NCI-H510A (cell line): ENCODE measurements around the gene ISCA2.
A peak's percentile ranks its signal among the peaks of the same experiment; 100 is the strongest.
"Not testable (repeated sequence)": the region's sequence is repeated elsewhere in the genome, so short reads cannot be mapped to it uniquely, and the experiment has no call there.

Experiments
- DNase-seq: peaks from one replicate; lab custom pipeline; 2025; lab: John Stamatoyannopoulos, UW

The ISCA2 gene, protein sequence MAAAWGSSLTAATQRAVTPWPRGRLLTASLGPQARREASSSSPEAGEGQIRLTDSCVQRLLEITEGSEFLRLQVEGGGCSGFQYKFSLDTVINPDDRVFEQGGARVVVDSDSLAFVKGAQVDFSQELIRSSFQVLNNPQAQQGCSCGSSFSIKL

DNA sequence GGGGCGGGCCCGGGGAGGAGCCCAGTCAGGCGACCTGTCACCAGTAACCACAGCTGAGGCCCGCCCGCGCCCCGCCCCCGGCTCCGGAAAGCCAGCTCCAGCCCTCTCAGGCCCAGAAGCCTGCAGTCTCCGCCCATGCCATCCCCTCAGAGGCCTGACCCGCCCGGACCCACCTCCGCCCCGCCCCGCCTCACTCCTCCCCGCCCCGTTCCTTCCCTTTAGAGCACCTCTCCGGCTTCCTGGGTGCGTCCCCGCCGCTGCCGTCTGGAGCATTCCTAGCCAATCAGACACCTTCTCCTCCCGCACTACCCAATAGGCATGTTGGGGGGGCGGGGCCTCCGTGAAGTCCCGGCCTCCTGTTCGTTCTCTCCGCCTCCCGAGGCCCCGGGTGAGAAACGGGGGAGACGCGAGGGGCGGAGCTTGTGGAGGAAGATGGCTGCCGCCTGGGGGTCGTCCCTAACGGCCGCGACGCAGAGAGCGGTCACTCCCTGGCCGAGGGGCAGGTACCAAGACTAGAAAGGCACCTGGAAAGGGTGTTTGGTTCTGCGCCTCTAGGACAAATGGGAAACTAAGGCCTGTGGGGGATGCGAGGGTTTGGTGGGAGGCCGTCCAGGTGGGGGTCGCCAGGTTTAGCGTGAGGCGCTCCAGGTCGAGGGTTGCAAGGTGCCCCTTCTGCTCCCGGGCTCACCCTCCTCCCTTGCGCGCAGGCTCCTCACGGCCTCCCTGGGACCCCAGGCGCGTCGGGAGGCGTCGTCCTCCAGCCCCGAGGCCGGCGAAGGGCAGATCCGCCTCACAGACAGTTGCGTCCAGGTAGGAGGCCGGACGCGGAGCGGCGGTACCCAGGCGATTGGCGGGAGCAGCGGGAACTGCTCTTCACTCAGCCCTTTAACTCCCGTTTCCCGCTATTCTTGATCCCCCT is at the start of gene ISCA2:
ISCA2 (plus strand) TSS at position 423 of the 919 bp plus-strand sequence; CDS start at position 433, 10 bp downstream.
- peak; percentile 100 for DNase-seq

DNA sequence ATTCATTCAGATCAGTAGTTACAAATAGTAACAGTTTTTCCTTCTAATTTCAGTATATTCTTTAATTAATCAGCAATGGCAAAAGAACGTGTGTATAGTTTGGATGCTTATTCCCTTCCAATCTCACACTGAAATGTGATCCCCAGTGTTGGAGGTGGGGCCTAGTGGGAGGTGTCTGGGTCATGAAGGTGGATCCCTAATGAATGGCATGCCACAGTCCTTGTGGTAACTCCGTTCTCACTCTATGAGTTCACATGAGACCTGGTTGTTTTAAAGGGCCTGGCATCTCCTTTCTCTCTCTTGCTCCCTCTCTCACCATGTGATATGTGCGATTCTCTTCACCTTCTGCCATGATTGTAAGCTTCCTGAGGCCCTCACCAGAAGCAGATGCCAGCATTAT is 48.7 kb upstream of the ISCA2 start:
- DNase-seq, result no peak

DNA sequence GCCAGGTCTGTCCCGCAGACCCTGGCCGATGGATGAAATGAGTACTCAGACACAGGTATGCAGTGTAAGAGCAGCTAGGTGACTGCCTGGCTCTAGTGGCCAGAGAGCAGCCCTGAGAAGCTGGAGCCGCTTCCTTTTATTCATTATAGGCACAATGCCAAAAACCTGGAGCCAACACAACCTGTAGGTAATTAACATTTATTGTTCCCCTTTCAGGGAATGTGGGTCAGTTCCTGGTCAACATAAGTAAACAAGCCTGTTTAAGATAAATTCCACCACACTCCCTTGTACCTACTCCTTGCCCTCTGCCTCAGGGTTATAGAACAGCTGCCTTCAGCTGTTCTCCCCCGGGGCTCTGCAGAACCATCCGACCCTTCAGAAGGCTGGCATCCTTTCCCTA is 39.2 kb upstream of the ISCA2 start:
- not testable (repeated sequence) for DNase-seq

DNA sequence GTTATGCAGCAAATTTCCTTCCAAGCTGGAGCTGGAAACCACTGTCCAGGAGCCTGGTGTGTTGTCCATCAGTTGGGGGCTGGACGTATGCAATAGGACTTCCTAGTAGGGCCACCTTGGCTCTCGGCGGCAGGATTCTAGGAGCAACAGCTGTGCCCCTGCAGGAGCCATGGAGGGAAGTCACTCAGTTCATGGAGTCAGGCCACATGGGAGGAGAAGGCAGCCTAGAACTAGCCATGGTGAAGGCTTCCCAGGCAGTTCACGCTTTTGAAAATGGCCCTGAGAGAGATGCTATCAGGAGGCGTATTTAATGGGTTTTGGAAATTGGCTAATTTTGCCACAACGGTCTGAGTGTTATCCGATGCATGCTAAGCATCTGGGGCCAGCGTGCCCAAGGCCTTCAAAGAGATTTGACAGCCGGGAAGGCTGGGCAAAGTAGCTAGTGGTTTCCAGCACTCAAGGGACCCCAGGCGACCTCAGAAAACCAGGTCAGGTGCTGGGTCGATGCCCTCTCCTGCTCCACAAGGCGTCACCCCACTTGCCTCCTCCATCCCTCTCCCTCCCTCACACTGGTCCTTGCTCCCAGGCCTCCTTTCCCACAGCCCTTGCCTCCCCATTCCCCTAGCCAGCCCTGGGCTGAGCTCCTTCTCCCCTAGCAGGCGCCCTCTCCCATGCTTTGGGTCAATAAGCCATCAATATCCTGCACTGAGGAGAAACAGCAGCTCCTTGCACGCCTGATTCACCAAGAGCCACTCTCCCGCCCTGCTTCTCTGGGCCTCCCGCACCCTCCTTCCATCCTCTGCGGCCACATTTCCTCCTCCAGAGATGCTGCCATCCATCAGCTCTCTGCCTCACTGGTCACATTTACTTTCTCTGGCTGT is 36.6 kb upstream of the ISCA2 start:
- no peak for DNase-seq

DNA sequence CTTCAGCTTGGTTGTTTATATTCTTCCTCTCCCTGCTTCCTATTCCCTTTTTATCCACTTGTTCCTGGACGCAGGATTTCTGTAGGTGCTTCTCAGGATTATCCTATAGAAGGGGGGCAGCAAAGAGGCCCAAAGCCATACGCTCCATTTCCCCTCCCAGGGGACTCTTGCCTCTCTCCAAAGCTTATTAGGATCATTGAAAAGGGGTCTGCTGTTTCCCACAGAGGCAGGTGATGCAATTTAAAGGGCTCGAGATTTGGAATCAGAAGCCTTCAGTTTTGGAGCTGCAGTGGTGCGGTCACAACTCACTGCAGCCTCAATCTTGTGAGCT is 36.0 kb upstream of the ISCA2 start:
- no peak for DNase-seq

DNA sequence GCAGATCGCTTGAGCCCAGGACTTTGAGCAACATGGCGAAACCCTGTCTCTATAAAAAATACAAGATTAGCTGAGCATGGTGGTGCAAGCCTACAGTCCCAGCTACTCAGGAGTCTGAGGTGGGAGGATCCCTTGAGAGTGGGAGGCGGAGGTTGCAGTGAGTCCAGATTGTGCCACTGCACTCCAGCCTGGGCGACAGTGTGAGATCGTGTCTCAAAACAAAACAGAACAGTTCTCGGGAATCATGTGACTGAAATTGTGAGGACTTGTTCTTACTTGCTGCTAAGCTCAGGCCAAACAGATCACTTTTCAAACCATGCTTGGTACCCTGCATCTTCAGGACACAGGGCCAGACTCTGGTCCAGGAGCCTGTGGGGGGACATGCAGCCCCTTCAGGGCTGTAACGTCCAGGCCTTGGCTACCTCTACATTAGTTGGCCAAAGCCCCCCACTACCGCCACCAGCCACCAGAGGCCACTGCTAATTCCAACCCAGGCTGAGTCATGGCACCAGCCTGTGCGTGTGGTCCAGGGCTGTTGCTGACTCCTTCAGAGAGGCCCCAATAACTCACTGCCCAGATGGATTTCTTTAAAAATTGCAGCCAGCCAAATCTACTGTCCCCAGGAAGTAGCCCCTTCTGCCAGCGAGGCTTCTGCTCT is 34.1 kb upstream of the ISCA2 start:
- no peak for DNase-seq

DNA sequence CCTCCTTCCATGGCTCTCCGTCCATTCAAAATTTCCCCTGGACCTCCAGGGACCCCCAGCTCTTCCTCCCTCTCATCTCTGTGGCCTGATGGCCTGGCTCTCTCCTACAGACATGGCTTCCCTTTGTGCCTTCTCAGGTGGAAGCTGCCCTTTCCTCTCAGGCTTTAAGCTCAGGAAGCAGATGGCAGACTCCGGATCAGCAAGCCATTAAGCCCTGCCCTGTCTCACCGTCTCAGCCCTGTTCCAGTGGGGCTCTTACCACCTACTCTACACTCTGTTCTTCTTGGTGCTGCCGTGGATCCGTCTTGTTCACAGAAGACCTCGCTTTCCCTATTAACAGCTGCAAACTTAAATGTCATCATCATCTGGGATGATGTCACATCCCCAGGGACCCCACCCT is 33.6 kb upstream of the ISCA2 start:
- no peak for DNase-seq

DNA sequence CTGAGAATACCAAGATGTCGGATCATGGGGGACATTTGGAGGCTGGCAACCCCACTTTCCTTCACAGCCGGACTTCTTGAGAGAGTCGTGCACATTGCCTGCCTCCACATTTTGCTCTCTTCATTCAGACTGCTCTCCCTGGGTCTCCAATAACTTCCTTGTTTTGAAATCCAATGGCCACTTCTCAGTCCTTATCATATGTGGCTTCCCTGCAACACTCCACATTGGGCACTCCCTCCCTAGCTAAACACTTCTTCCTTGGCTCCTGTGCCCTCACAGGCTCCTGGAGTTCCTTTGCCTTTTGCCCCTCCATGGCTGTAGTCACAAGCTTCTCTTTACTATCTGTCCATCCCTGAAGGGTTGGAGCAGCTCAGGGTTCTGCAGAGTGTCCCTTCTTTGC is 30.6 kb upstream of the ISCA2 start:
- no peak for DNase-seq

DNA sequence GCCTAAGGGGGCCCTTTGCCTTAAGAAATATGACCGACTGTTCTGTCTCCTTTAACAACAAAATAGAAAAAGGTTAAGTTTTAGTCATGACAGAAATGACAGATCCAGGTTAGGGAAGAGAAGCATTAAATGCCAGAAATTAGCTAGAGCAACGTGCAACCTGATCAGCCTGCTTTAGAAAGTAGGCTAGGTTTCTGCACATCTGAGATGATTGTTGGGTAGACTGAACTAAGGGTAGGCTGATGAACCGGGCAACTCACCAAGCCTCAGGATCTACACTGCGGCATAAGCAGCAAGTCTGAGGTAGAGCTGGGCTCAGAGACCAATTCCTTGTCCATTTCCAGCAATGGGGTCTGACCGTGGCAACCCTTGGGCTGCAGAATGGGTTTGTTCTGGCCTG is 29.9 kb upstream of the ISCA2 start:
- DNase-seq, result no peak

DNA sequence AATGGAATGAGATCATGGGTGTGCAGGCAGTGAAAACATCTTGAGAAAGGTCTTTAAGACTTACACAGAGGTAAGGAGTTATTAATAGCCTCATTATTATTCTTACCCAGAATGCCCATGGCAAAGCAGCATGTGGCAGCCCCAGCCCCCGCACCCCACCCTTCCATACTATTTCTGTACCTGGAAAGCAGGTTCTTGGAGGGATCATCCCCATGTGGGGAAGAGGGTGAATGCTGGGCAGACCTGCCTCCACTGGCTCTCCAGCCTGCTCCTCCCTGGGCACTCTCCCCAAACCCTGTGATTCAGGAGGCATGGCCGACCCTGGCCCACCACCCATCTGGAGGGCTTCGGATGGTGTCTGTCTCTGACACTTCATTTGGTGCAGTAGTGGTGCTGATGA is 28.8 kb upstream of the ISCA2 start:
- DNase-seq, result no peak

DNA sequence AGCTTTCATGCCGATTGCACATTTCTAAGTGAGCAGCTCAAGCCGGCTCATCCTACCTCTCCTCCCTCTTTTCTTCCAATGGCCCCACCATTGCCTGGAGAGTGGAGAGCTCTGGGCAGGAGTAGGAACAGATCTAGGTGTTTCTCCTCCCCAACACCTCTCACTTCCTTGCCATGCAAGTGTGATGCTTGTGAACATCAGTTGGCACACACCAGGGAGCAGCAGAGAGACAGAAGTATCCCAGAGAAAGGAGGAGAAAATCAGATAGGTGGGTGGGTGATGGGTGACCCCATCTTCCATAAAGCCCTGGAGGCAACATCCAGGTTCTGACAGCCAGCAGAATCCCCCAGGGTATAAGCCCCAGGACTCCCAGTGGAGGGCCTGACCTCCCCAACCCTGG is 28.2 kb upstream of the ISCA2 start:
- no peak for DNase-seq

DNA sequence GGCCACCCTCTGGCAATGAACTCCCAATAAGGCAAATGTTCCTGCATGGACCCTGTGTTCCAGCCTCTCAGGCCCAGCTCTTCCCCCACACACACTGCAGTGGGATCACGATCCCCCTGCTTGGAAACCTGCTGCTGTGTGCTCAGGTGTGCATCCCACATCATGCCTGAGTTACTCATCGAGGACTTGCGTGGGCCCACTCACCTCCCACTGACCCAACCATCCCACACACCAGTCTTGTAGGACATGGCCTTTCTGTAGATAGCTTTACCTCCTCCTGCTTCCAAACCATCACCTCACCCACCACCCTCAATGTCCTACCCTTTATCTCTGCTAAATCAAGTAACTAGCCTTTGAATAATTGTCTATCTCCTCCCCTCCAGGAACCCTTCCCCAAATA is 25.1 kb upstream of the ISCA2 start:
- no peak for DNase-seq

DNA sequence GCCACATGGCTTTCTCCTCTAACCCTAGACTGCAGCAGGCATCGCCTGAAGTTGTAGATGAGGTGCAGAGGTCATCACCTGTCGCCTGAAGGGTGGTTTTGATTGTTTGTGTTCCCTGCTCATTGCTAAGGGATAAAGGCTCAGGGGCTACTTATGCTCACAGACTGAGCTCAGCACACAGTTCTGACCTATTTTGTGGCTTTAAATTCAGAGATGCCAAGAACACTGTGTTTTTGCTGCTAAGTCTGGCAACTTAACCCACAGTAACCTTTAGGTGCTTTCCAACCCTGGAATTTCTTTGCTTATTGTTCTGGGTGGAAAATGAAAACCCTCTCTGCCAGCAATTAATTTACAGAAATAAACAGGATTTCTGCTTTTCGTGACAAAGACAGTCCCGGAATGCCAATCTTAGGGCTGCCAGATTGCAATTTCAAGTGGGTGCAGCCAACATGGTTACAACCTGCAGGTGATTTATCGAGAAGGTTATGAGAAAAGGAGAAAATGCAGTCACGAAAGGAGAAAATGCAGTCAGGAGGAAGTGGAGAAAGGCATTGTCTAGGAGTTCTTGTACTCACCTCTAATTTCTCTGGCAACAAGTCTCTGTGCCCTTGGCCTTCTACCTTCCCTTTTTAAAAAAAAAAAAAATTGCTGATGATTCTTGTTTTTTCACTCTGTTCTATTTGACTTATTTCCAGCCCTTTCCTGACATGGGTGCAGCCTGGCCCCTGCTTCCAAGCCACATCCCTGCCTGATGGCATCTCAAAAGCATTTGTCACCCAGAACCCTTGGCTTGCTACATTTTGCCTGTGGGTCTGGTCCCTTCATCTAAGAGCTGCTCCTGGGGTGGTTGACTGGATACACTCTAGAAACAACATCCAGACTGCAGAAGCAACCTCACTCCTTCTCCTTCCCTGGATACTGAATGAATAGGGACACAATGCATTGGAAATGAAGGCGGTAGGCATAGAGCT is 23.7 kb upstream of the ISCA2 start:
- no peak for DNase-seq

DNA sequence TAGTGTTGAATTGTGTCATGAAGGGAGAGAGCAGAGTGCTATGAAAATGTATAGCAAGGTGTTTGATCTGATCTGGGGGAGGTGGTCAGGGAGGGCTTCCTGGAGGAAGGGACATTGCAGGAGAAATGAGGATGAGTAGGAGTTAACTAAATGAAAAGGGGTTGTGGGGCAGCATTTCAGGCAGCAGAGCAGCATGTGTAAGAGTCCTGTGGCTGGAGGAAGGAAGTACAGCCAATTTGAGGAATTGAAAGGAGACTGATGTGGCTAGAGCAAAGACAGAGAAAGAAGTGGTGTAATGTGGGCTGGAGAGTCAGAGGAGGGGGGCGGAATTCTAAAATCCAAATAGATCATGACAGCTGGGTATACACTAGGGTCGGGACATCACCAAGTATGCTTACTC is 21.0 kb upstream of the ISCA2 start:
- DNase-seq, result no peak

DNA sequence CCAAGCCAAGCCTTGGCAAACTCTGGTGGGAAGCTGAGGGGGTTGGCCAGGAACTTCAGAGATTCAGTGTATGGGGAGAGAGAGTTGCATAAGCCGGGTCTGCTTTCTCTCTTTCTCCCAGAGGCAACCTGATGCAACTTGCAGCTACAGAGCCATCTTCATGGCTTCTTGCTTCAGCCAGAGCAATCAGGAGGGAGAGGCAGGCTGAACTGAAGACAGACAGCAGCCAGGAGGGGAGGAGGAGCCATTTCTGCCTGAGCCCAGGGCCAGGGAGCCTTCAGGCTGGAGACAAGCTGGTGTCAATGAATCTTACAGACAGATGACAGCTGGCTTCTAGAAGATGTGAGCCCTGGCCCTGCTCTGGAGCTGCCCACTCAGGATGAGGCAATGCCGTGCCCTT is 19.2 kb upstream of the ISCA2 start:
- DNase-seq, result no peak

DNA sequence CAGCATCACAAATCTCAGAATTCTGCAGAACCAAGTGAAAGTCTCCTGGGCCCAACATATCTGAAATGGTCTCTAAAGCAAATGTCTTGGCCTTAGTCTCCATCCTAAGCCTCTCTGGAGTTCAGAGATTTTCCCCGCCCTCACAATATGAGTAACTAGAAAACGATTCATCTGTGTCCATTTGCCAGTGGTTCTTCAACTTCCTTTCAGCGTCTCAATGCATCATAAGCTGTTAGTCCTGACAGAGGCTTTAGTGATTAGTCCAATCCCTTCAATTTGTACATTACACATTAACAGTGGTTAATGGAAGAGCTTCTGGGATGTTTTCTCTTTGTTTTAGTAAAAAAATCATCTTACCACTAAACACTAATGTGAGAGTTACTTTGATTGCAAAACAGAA is 17.9 kb upstream of the ISCA2 start:
- DNase-seq, result no peak

DNA sequence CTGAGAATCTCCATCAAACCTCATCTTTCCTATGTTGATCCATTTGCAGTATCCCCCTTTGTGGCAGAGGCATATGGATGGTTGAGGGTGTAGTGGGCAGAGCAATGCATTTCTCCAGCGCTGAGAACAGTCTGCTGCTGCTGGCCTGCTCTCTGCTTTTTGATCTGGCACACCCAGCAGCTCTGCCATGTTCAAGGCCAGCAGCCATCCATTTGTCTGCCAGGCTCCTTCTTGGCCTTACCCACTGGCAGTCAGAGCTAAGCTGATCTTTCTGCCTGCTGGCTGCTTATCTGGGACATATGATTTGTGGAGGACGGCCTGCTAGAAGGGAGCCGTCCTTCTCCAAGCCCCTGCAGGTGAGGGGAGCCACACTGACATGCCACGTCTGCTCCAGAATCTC is 17.5 kb upstream of the ISCA2 start:
- no peak for DNase-seq

DNA sequence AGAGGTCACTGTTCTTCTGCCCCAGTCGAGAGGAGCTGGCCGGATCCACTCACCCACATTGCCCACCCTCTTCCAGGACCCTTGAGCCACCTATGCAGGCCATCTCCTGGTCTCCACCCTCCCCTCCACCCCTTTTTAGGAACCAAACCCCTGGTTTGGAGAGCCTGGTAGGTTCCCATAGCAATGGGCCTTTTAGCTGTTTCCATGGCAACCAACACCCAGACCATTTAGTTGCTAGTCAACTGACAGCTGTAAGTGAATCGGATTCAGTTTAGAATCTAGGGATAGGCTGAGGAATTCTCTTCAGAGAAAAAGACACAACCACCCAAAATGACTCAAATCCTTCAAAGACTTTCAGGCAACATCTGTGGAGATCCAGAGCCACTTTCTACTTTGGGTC is 17.0 kb upstream of the ISCA2 start:
- no peak for DNase-seq

DNA sequence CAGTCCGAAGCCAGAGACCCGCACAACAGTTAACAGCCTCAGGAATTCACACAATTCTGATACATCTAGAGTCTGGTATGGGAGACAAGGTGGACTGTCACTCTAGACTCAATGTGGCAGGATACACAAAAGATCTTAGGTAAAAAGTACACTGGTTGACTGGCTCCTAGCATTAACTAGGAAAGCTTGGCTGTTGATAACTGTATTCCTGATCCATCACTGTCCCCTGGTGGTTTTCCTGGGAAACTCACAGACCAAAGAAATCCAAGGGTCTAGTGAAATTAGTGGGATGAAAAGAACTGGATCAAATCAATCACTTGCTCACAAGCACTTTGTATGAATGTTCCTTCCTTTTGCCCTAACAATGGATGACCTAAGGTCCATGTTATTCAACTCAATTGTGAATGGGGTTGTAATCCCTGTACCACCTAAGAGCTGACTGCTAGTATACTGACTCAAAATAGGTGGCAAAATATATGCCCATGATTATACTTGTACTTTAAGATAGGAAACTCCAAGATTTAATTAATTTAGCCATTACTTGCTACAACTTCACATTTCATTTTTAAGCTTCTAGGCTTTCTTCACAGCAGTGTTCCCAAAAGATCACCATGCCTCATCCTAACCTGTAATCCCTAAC is 14.4 kb upstream of the ISCA2 start:
- DNase-seq, result no peak

DNA sequence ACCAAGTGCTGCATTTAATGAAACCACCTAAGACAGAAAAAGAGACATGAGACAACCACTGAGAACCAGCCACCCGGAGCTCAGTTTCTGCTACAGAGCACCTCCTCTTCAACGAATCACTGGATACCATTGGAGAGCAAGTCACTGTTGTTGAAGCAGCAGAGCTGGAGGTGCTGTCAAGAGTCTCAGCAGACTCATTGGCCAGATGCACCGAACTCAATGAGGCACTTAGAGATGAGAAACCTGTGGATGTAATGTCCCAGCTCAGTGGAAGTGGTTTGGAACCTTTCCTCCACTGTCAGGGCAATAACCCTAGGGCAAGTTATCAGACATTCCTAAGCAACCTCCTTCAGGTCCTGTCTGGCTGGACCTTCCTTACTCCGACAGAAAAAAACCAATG is 13.5 kb upstream of the ISCA2 start:
- DNase-seq, result no peak

DNA sequence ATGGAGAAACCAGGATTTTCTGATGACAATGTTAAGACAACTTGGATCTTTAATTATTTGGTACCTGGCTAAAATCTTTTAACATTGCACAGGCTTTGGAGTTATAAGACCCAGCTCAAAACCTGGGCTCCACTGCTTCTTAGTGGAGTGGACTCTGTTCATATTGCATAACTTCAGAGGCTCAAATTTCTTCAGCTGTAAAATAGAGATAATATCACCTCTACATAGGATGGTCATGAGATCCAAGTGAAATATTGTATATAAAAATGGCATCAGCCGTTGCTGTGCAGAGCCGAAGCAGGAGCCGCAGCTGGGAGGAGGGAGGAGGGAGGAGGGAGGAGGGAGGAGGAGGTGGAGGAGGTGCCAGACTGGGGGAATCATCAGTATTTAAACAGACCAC is 11.0 kb upstream of the ISCA2 start:
- no peak for DNase-seq
